ENCODE data around the gene SEMA7A.

SEMA7A gene

DNA sequence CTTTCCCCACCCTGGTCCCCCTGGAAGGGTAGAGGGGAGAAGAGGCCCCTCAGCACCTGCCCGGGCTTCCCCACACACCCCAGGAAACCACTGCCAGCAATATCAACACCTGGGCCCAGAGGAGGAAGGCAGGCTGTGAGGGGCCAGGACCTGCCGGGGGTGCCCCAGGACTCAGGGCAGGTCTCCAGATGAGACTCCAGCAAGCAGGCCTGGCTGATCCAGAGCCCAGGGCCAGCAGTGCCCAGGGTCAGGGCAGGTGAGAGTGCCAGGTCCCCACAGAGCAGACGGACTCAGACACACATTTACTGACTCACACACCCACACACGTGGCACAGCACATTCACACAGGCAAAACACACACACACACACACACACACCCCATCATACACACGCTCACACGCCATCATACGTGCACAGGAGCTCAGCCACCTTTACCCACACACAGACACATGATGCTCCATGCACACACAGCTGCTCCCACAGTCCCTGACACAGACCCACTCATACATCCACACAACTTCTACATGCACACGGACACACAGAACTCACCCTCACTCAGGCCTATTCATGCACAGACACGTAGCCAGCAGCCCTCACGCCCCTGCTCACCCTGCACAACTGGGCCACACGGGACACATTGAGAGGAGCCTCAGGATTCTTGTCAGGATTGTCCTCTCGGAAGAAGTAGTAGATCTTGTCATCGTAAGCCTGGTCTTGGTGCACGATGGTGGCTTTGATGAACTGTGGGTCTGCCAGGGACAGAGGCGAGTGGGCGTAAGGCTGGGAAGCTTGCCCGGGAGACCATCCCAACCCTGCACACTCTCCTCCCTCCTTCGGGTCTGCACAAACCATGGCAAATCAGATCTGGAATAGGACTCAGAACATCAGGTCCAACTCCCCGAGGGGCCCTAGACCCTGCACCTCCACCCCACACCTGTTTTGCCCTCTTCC is 17.5 kb downstream of the SEMA7A start:
- no peak for DNase-seq (ENCODE audit: low spot score)

DNA sequence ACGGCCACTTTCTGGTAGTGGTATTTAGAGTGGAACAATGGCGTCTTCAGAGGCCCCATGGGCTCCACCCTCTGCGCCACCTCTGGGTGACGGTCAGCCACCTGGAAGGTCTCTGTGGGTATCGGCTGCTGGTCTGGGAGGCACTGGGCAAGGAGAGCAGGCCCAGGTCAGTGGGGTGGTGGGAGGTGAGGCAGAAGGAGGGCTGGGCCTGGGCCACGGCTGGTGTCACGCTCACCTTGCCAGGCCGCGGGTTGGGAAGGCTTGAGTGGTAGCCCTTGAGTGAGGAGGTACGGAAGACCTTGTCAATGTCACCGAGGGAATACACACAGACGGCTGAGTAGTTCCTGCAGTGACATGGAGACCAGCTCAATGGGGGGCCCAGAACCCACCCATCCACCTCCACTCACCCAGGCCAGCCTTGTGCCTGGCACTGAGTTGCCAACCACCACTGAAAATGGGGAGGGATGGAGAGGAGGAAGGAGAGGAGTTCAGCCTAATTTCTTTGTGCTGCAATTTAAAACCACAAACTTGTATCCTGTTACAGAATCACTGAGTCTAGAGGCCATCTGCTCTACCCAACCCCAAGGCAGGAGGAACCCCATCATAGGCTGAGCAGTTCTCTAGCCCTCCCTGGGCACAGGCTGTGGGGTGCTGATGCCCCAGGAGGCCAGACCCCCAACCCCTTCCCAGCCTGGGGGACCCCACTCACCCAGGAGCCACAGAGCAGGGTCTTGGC is 19.0 kb downstream of the SEMA7A start:
- DNase-seq (ENCODE audit: low spot score), result no peak

DNA sequence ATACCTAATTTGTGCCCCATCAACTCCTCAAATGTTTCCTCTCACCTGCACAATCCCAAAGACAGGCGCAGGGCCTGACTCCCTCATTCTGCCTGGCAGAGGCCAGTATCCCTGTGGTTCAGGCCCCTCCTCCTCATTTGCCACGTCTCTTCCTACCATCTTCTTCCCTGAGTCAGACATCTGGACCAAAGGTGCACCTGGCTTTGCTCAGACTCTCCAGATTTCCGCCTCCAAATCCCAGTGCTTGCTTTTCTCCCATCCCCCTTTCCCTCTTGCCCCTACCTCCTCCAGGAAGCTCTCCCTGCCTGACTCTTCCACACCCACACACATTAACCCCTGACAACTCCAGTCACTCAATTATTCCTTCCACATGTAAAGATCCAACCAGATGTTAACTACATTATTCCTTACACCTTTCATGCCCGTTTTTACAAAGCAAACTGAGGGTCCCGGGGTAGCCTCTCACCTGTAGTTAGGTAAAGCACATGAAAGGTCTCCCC is 19.6 kb downstream of the SEMA7A start:
- no peak for DNase-seq (ENCODE audit: low spot score)

DNA sequence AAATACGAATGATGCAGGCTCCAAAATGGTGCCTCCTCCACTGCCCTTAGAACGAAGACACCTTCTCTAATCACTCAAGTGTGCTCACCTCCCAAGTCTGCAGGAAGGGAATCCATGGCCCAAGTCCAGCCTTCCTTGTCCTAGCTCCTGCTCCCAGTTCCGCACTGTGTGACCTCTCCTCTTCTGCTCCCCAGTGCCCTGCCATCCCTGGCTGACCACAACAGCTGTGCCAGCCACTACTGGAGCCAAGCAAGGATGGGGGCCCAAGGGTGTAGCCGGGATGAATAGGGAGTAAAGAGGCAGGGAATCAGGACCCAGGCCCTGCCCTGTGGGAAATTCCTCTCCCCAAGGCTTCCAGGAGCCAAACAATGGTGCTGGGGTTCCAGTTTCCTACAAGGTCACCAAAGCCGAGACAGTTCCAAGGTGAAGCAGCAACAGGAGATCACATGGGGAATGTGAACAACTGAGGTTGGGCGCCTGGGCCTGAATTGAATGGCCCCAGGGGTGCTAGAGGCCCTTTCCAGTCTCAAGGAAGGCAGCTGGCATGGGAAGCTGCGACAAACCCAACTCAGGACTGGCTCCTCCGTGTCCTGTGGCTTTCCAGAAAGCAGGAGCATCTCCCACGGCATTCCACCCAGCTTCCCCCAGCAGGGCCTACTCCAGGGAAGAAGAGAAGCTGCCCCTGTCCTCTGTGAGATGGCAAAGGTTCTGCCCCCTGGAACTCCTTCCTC is 20.2 kb downstream of the SEMA7A start:
- DNase-seq (ENCODE audit: low spot score), result no peak

DNA sequence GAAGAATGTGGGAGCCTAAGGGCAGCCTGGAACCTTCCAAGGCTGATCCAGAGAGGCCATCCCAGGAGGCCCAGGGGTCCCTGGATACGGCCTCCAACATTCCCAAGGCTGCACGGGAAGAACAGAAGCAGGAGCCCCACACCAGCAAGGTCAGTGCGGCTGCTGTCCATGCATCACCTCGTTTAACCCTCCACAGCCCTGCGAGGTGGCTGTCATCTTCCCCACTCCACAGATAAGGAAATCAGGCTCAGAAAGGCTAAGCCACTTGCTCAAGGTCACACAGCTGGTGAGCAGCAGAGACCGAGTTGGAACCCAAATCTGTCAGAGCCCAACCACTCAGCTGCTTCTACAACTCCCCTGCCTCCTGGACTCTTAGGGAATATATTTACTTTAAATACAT is 21.6 kb downstream of the SEMA7A start:
- DNase-seq (ENCODE audit: low spot score), result no peak

DNA sequence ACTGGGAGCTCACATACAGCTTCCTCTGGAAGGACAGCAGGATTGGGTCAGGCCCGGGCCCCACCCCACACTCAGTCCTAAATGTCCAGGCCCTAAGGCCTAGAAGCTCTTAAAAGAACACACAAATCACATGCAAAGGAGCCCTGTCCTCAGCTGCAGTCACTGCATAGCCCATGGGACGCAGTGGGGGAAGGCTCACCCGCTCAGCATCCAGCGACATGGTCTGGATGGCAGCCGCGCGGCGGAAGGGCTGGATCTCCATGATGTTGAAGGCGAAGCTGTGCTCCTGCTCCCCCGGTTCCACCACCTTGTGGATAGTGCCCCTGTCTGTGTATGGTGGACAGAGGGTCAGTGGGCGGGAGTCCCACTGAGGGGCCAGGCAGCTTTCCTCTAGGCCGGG is 22.1 kb downstream of the SEMA7A start:
- DNase-seq (ENCODE audit: low spot score), result no peak

DNA sequence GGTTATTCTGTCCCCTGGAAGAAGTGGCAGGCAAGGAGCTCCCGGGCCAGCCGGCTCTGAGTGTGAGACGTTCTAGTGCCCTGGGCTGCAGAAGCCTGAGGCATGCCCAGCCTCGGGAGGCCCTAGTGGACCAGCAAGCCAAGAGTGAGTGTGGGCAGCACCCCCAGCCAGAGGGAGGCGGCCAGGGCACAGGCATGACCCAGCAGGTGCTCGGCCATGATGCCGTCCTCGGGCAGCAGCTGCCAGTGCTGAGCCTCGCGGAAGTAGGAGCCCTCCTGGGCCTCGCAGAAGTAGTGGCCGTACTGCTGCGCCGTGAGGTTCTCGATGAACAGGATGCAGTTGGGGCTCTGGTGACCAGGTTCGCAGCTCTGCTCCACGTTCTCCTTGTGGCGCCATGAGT is 23.3 kb downstream of the SEMA7A start:
- no peak for DNase-seq (ENCODE audit: low spot score)

DNA sequence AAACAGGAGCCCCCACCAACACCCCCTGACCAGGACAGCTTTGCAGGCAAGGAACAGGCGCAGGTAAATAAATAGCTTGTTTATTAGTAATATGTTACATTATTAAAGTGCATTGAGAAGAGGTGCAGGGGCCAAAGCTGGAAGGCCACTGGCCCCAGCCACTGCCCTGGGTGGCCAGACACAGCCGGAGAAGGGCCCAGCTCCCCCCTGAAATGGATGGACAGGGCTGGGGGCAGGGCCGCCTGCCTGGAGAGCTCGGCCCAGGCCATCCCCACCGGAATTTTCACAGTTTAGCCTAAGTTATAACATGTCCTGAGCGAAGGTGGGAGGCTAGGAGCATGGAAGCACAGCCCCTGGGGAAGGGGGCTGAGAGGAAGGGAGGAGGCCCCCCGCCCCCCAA is 24.5 kb downstream of the SEMA7A start:
- no peak for DNase-seq (ENCODE audit: low spot score)

DNA sequence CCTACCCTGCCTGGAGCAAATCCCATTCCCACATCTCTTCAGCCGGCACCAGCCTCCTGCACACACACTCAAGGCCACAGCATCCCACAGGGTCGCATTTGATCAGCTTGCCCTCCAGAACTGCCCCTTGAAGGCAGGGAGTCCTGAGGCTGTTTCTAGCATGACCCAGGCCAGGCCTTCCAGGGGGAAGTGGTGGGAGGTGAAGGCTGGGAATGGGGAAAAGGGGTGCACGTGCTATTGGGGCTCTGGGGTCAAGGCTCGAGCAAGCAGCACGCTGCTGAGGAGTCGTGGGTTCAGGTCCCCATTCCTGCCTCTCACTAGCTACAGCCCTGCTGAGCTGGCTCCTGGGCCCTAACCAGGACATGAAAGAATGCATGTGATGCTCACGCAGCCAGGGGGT is 24.9 kb downstream of the SEMA7A start:
- no peak for DNase-seq (ENCODE audit: low spot score)

DNA sequence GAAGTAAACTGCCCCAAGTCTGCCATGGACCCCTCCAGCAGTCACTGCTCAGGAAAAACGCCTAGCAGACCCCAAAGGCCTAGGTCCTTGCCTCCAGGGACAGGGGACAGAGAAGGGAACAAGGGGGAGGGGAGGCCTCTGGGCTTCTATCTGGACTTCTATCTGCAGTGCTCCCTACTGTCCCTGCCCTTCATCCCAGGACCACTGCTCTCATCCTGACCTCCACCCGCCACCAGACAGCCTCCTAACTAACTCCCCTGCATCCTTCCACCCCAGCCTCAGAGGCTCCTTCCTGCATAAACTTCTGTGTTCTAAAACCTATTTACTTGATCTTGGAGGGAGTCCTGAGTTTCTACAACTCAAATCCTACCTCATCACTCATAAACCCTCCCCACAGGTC is 25.4 kb downstream of the SEMA7A start:
- no peak for DNase-seq (ENCODE audit: low spot score)

DNA sequence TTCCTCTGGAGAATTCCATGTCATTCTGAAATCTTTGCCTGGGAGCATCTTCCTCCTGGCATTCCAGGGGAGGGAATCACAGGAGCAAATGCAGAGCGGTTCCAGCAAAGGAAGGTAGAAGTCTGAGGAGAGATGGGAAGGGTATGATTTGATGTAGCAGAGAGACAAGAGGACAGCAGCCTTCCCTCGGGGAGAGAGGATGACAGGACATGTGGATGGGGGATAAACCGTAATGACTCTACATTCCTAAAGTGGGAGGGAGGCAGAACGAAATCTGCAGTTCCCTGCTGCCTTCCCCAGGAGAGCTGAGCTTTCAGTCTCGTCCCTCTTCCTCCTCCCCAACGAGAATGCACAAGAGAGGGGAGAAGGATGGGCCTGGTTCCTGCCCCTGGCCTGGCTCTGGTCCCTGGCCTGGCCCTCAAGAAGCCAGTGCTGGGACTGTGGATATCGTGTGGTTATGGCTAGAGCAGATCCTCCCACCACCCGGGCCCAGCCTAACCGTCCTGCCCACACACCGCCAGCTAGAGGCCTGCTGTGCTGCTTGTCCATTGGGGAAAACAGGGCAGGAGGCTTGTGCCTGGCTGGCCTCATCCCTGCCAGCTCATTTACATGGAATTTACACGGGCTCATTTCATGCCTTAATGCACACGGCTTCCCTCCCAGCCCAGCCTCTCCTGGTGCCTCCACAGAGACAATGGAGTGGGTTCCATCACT is 26.6 kb downstream of the SEMA7A start:
- no peak for DNase-seq (ENCODE audit: low spot score)

DNA sequence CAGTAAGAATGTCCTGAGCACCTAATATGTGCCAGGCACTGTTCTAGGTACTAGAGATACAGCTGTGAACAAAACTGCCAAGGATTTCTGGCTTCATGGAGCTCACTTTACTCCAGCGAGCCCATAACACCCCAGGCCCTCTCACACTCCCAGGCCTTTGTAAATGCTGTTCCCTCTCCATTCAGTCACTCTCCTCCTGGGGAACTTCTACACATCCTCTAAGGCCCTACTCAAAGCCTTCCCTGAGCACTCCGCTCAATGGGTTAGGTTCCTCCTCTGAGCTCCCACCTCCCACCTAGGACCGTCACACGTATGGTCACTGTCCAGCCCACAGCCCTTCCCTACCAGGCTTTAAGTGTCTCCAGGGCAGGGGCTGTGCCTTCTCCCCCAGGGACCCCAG is 27.2 kb downstream of the SEMA7A start:
- DNase-seq (ENCODE audit: low spot score), result no peak

DNA sequence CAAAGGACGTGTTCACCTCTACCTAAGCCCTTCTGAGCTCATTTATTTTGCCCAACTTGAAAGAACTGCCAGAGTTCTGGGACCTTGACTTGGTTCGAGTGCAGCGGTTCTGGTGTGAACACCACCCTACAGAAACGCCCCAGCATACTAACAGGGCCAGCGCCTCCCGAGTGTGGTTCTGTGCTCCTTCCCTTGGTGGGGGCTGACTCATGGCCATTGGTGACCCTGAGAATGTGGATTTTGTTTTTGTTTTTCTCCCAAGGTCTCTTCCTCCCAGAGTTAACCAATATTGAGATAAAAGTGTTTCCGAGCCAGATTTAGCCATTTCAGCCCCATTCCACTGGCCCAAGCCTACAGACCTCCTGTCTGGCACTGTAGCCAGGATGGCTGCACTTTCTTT is 27.9 kb downstream of the SEMA7A start:
- DNase-seq (ENCODE audit: low spot score), result no peak

DNA sequence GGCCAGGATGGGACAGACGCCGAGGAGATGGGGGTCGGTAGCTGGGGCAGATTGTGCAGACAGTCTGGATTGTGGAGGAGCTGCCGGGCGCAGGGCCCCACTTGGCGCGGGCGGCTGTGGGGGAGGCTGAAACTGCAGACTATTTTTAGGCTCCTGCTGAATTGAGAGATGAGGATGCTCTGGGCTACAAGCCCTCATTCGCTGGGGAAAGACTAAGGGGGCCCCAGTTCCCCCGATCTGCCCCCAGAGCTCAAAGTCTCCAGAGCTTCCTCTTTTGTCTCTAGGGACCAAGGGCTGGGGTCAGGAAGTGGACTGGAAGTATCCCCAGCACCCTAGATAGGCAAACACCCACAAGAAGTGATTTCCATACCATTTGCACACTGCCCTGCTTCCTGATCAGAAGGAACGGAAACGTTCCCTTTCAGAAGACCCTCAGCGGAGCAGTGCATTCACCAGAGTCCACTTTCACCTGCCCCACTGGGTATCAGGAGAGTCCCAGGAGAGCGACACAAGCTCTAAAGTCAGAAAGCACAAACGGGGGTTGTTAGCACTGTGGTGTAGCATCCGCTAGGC is 29.7 kb downstream of the SEMA7A start:
- DNase-seq (ENCODE audit: low spot score), result no peak

DNA sequence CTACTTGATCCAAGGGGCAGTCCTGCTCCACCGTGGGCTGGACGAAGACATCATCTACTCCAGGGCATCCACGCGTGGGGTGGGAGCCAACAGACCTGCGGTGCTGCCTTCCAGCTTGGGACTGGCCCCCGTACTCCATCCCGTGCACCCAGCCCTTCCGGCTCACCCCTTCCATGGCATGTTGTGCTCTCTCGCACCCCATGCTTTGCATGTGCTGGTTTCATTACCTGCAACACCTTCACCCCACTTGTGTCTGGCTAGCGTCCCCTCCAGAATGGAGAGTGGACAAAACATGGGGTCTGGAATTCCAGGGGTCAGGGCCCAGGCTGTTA is 30.2 kb downstream of the SEMA7A start:
- DNase-seq (ENCODE audit: low spot score), result no peak

DNA sequence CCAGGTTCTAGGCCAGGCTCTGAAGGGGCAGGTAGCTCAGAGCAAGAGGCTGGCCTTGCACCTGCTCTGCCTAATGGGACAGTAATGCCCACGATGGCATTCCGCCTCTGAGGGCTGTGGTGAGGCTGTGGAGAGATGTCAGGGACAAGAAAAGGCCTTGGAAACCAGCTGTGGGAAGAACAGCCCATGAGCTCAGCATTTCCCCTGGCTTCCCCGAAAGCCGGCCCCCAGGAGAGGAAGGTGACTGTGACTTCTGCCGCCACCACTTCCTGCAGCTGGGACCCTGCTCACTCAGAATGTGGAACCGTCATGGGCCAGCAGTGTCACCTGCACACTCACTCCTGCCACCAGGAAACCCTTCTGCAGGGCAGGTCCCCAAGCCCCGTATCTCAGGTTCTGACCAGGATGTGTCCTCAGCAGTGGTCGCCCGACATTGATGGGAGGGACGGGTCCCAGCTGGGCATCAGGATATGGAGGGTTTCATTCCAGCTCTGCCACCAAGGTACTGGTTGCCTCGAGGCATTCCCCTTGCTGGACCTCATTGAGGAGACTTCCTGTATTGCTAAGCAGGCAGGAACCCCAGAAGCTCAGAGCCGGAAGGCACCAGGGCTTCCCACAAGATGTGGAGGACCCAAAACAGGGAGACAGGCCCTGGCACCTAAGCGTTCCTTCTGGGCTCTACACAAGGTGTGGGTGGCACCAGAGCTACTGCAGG is 30.7 kb downstream of the SEMA7A start:
- no peak for DNase-seq (ENCODE audit: low spot score)

DNA sequence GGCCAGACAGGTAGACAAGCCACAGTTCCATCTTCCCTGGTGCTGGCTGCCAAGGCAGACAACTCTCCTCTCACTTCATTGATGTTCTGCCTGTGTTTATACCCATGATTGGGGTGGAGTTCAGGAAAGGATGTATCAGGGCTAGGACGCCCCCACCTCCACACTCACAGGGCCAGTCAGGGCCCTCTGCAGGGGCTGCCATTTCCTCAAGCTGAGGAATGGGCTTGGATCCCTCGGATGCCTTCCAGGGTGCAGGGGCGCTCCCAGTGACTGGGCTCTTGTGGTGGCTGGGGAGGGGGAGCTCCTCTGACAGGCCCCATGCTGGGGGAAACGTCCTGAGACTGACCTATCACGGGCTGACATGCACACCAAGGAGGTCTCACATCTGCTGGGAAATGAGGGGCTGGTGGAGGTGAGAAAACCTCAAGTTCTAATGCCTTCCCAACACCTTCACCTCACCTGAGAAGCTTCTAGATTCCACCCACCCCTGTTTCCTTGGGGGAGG is 31.4 kb downstream of the SEMA7A start:
- DNase-seq (ENCODE audit: low spot score), result no peak

DNA sequence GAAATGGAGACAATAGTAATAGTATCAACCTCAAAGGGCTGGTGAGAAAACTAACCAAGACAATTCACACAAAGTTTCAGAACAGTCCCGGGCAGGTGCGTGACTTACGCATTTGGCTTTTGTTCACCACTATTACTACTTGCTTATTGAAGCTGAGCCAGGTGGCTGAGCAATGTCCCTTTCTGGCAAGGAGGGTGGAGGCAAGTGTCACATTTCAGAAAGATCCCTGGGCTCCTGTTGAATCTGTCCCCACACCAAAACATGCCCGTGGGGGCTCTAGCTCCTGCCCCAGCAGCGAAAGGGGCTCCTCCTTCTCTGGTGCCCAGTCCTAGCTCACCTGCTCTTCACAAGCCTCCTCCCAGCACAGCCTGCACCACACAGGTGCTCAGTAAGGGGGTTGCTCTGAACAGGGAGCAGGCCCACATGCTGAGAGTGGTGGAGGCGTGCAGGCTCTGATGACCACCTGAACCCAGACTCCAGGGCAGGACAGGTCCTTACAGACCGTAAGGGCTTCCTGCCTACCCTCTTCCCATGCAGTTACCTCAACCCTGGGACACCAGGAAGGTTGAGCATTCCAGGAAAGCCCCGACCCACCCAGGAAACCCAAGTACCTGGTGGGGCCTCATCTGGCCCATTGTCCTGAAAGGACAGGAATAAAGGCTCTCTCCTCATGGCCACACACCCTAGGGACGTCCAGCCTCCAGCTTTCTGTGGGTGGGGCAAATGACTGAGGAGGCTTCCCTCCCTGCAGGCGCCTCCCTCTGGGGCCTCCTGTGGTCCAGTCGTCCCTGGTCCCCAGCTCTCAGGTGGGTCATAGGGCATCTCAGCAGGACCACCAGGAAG is 32.6 kb downstream of the SEMA7A start:
- DNase-seq (ENCODE audit: low spot score), result no peak

DNA sequence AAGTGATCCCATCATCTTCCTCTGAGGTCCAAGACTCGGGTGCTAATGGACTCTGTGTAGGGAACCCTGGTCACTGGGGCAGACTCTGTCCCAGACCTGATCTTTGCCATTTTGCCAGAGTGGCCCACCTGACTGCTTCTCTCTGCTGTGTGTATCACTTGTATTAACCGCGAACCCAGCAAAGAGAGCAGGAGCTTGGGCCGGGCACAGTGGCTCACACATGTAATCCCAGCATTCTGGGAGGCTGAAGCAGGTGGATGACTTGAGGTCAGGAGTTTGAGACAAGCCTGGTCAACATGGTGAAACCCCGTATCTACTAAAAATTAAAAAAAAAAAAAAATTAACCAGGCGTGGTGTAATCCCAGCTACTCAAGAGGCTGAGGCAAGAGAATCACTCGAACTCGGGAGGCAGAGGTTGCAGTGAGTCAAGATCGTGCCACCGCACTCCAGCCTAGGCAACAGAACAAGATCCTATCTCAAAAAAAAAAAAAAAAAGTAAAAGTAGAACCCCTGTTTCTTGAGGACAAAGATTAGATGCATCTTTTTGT is 33.4 kb downstream of the SEMA7A start:
- DNase-seq (ENCODE audit: low spot score), result no peak

Data from HuH-7 (cell line).